ENCODE results near the gene GTF2IRD1.

DNA sequence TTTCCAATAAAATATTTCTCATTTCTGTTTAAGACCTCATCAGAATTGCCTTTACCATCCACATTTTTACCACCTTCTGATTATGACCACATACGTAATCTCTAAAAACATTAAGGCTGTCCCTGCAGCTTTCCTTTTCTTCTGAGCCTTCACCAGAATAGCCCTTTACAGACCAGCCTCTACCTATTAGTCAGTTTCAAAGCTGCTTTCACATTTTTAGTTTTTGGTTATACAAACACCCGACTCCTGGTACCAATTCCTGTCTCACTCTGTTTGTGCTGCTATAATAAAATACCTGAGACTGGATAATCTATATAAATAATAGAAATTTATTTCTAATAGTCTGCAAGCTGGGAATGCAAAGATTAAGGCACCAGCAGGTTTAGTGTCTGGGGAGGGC lies 15.4 kb upstream of the GTF2IRD1 start:
- TF ChIP-seq, protein P1, sequence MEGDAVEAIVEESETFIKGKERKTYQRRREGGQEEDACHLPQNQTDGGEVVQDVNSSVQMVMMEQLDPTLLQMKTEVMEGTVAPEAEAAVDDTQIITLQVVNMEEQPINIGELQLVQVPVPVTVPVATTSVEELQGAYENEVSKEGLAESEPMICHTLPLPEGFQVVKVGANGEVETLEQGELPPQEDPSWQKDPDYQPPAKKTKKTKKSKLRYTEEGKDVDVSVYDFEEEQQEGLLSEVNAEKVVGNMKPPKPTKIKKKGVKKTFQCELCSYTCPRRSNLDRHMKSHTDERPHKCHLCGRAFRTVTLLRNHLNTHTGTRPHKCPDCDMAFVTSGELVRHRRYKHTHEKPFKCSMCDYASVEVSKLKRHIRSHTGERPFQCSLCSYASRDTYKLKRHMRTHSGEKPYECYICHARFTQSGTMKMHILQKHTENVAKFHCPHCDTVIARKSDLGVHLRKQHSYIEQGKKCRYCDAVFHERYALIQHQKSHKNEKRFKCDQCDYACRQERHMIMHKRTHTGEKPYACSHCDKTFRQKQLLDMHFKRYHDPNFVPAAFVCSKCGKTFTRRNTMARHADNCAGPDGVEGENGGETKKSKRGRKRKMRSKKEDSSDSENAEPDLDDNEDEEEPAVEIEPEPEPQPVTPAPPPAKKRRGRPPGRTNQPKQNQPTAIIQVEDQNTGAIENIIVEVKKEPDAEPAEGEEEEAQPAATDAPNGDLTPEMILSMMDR (conservative IDR thresholded peaks at IDR 0.05; ENCODE audit: low read depth, low read length): no peak
- TF ChIP-seq EZH2phosphoT487 (IDR thresholded peaks at IDR 0.05; ENCODE audit: borderline replicate concordance, low read length): no peak

Data from PC-3 (cell line).